Skeletal muscle satellite cell (primary cell): ENCODE data around the gene GPR35.

Experiments used
- H3K27me3 ChIP-seq: 2 replicates; pipeline ENCODE4 v1.7.0; 2013; ENCODE audit warnings: low read length; ENCODE audit not compliant: control insufficient read depth, insufficient read depth
- H3K36me3 ChIP-seq: 2 replicates; pipeline ENCODE4 v1.7.0; 2013; ENCODE audit warnings: mild to moderate bottlenecking, control low read depth, low read length; ENCODE audit not compliant: insufficient read depth
- H3K4me1 ChIP-seq: 2 replicates; pipeline ENCODE4 v1.7.0; 2013; ENCODE audit warnings: low read length; ENCODE audit not compliant: control insufficient read depth, insufficient read depth
- H3K4me2 ChIP-seq: 2 replicates; pipeline ENCODE4 v1.7.0; 2013; ENCODE audit warnings: mild to moderate bottlenecking, low read length
- H3K4me3 ChIP-seq: 2 replicates; pipeline ENCODE4 v1.7.0; 2013; ENCODE audit warnings: low read length
- H3K9ac ChIP-seq: 2 replicates; pipeline ENCODE4 v1.7.0; 2013; ENCODE audit warnings: mild to moderate bottlenecking, low read depth, low read length, moderate library complexity
- H3K9me3 ChIP-seq: replicated peaks from 2 replicates; pipeline ENCODE4 v1.7.0; 2013; ENCODE audit warnings: mild to moderate bottlenecking, control low read depth, low read length

Gene GPR35

DNA sequence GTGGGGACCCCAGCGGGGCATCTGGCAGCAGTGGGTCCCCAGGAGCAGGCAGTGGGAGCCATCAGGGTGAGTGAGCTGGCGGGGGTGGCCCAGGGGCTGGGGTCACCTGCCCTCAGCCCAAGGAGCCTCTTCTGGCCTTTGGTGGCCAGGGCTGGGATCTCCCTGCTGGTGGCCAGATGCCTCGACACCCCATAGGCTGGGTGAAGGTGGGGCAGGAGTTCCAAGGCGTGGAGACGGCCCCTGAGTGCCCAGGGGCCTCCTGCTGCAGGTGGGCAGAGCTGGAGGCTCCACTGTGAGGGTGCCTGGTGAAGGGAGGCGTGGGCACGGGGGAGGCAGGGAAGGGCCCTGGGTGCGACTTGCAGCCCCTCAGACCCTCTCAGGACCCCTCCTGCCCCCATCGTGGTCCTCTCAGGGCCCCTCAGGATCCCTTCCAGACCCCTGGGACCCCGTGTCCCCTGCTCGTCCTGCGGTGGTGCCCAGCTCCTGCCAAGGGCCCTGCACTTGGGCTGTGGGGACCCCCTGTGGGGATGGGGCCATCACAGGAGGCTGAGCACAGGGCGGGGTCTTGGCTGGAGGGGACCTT, 5.0 kb upstream of the GPR35 start:
- no peak overlapping the region for H3K9ac ChIP-seq
- H3K4me1 ChIP-seq, result peaks cover 6% of the 10 kb centered on the region
- no peaks in the 10 kb centered on the region for H3K27me3 ChIP-seq
- no peaks in the 10 kb centered on the region for H3K36me3 ChIP-seq
- no peak overlapping the region for H3K4me2 ChIP-seq
- no peak overlapping the region for H3K4me3 ChIP-seq
- H3K9me3 ChIP-seq, result no peaks in the 10 kb centered on the region

DNA sequence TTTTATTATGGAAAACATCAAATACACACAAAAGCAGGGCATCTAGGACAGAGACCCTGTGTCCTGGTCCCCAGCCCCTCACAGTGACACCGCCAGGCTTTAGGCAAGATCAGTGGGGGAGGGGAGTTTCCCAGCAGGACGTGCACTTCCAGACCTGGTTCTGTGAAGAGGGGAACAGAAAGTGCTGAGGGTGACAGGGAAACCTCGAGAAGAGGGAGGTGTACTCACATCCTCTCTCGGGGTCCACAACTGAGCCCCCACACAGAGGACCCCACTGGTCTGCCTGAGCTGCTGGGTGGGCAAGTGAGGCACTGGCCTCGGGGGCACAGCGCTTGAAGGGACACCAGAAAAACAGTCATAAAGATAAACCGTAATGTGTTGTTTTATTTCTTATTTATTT, 4.4 kb upstream of the GPR35 start:
- Histone ChIP-seq H3K4me1 (peaks cover 10% of the 10 kb centered on the region), H3K4me3 (no peak overlapping the region), H3K4me2 (no peak overlapping the region), H3K36me3 (no peaks in the 10 kb centered on the region), H3K9me3 (no peaks in the 10 kb centered on the region), H3K9ac (no peak overlapping the region), H3K27me3 (no peaks in the 10 kb centered on the region)

DNA sequence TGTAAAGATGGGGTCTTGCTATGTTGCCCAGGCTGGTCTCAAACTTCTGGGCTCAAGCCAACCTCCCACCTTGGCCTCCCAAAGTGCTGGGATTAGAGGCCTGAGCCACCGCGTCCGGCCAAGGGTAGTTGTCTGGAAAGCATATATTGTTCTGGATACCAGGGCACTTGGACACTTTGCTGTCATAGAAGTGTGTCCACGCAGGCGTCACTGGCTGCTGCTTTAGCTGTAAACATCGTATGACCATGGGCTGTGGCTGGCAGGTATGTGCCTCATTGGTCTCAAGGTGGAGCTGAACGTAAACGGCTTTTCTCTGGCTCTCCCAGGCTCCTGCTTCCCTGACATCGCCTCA, 3.2 kb upstream of the GPR35 start:
- no peaks in the 10 kb centered on the region for H3K9me3 ChIP-seq
- no peak overlapping the region for H3K4me3 ChIP-seq
- H3K9ac ChIP-seq, result no peak overlapping the region
- H3K27me3 ChIP-seq, result no peaks in the 10 kb centered on the region
- peaks cover 10% of the 10 kb centered on the region for H3K4me1 ChIP-seq
- H3K36me3 ChIP-seq, result no peaks in the 10 kb centered on the region
- no peak overlapping the region for H3K4me2 ChIP-seq

DNA sequence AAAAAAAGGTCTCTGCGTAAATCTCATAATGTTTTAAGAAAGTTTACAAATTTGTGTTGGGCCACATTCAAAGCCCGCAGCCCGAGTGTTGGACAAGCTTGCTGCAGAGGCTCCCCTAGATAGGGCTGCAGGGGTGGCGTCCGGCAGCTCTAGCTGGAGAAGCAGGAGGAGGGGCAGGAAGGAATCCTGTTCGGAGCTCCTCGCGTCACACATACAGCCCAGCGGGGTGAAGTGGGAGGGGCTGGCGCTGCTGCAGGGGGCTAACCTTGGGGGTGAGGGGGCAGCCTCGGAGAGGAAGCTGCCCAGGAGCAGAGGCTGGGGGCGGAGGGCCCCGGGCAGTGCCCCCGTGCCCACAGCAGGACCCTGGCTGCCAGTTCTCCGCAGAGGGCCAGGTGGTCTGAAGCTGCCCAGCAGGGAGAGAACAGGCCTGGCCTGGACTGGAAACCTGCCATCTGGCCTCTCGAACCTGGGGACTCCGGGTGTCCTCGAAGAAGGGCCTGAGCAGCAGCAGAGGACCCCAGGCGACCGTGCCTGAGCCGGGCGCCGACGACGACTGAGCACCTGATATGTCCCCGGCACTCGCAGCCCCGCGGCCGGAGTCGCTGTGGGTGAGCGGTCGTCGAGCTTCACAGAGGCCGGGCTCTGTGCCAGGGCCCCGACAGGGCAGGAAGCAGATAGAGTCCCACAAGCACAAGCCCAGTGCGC, 2.6 kb upstream of the GPR35 start:
- peaks cover 10% of the 10 kb centered on the region for H3K4me1 ChIP-seq
- H3K36me3 ChIP-seq, result no peaks in the 10 kb centered on the region
- no peaks in the 10 kb centered on the region for H3K9me3 ChIP-seq
- no peak overlapping the region for H3K4me3 ChIP-seq
- no peak overlapping the region for H3K4me2 ChIP-seq
- H3K9ac ChIP-seq, result no peak overlapping the region
- no peaks in the 10 kb centered on the region for H3K27me3 ChIP-seq

DNA sequence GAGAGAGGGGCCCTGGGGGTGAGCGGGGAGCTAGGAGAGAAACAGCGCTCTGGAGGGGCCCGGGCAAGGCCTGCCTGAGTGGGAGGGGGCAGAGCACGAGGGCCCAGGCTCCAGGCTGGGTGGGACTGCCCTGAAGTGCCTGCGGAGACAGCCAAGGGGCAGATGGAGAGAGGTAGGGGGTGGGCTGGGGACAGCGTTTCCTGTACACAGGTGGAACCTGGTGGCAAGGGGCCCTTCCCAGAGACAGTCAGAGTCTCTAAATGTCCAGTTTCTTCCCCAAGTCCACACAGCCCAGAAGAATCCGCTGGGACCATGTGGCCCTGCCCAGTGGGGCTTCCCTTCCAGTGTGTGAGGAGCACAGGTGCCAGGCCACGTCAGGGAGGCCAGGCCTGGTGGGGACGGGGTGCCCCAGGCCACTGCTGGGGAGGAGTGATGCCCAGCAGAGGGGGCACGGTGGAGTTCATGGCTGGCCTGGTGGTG, 1.7 kb upstream of the GPR35 start:
- Histone ChIP-seq H3K4me3 (no peak overlapping the region), H3K27me3 (peaks cover 4% of the 10 kb centered on the region), H3K9ac (no peak overlapping the region), H3K36me3 (no peaks in the 10 kb centered on the region), H3K4me1 (peaks cover 10% of the 10 kb centered on the region), H3K4me2 (no peak overlapping the region), H3K9me3 (no peaks in the 10 kb centered on the region)

DNA sequence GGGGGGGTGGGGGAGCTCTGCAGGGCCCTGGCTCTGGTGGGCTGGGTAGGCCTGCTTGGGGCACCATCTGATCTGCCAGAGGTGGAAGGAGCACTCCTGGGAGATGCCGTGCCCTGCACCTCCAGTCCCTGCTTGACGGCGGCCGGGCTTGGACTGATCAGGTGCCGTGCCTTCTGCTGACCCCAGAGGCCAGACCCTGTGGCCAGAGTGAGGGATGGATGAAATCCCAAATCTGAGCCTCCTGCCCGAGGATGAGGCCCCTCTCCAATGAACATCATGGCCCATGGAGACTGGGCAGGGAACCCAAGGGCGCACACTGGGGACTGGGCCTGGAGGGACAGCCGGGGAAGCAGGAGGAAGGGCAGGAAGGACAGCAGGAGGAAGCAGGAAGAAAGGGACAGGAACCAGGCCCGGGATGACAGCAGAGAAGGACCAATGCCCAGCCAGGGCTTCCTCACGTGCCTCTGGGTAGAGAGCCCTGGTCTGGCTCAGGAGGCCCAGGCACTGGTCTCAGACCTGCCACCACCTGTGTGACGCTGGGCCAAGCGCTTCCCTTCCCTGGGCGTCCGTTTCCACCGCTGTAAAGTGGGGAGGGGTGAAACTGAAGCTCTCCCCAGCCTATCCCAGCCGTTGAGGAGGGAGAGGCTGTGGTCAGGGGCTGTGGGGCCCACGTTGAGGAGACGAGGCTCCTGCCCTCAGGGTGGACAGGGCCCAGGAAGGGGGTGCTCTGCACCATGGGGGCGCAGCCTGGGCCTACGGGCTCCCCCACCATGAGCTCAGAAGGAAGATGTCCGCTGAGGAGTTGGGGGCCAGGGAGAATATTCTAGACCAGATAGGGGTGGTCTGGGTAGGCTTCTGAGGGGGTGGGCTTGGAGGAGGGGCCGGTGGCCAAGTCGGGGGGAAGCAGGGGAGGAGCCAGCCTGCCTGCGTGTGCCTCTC, 1.0 kb upstream of the GPR35 start:
- Histone ChIP-seq H3K4me2 (no peak overlapping the region), H3K9me3 (no peaks in the 10 kb centered on the region), H3K9ac (no peak overlapping the region), H3K27me3 (peaks cover 9% of the 10 kb centered on the region), H3K4me1 (peaks cover 10% of the 10 kb centered on the region), H3K4me3 (no peak overlapping the region), H3K36me3 (no peaks in the 10 kb centered on the region)

DNA sequence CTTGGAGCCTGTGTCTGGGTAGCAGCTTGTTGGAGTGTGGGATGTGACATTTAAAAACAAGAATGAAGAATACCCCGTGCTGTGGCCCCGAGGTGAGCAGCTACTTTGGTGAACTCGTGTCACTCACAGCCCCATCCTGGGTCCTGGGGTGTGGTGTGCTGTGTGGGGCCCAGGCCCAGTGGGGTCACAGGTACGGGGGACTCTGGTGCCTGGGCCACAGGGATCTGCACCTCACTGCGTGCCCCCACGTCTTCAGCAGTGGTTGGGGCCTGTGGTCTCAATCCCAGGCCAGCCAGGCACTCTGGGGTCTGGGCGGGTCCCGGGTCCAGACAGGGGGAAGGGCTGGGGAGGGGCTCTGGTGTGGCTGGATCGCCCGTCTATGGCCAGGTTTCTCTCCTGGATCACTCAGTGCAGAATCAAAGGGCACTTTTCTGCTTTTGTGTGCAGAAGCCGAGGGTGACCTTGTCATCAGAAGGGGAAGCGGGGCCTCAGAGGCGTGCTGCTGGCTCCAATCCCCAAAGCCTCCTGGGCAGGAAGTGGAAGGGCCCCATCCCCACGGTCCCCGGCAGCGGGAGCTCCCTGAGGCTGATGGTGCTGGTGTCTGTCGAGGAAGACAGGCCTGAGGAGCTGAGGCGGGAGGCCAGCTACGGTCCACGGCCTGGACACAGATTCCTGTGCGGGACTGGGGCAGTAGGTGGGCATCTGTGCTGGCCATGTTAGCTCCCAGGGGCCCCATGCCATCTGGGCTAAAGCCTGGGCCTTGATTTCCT, 1.4 kb downstream of the GPR35 start:
- Histone ChIP-seq H3K36me3 (no peaks in the 10 kb centered on the region), H3K4me3 (no peak overlapping the region), H3K27me3 (peaks cover 13% of the 10 kb centered on the region), H3K9me3 (no peaks in the 10 kb centered on the region), H3K4me1 (peaks cover 10% of the 10 kb centered on the region), H3K9ac (no peak overlapping the region), H3K4me2 (no peak overlapping the region)

DNA sequence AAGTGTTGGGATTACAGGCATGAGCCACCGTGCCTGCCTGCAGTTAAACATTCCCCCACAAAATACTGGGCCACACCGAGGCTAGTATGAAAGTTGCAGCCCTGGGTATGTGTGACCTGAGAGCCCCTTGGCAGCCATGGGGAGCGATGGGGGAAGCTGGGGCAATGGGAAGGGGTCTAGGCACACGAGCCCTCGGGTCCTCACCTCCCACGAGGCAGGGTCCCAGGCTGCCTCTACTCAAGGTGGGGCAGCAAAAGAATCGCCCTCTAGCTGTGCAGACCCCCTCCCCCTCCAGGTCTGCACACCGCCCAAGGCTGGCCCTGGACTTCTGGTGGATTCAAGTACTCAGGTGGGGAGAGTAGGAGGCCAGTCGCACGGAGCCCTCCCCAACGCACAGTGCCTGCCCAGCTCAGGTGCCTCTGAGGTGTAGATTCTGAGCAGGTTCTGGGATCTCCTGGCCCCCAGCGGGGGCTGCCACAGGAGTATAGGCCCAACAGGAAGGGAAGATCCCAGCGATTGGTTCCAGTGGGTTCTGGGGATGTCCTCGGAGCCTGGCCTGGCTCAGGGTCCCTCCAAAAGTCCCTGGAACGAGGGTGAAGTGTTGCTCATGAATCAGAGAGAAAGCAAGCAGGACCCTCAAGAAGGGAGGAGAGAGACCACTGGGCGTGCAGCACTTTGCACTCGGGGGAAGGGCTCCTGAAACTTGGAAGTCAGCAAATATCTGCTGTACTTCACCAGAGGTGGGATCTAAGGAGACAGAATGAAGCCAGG, 2.6 kb downstream of the GPR35 start:
- Histone ChIP-seq H3K9ac (no peak overlapping the region), H3K36me3 (no peaks in the 10 kb centered on the region), H3K9me3 (no peaks in the 10 kb centered on the region), H3K4me2 (no peak overlapping the region), H3K27me3 (peaks cover 13% of the 10 kb centered on the region), H3K4me3 (no peak overlapping the region), H3K4me1 (peaks cover 10% of the 10 kb centered on the region)

DNA sequence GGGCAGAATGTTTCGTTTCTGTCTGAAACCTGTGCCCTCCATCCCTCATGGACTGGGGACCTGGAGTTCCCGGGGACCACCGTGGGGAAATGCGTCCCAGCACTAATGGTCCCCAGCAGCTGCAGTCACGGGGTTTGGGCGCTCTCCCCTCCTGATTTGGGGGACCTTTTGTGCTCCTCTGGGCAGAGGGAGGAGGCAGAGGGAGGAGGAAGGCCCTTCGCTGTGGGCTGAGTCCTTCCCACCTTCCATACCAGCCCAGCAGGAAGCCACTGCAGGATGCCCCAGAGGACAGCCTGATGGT, 3.2 kb downstream of the GPR35 start:
- H3K4me2 ChIP-seq, result no peak overlapping the region
- H3K9ac ChIP-seq, result no peak overlapping the region
- H3K4me3 ChIP-seq, result no peak overlapping the region
- peaks cover 10% of the 10 kb centered on the region for H3K4me1 ChIP-seq
- H3K27me3 ChIP-seq, result peaks cover 13% of the 10 kb centered on the region
- H3K36me3 ChIP-seq, result no peaks in the 10 kb centered on the region
- no peaks in the 10 kb centered on the region for H3K9me3 ChIP-seq

DNA sequence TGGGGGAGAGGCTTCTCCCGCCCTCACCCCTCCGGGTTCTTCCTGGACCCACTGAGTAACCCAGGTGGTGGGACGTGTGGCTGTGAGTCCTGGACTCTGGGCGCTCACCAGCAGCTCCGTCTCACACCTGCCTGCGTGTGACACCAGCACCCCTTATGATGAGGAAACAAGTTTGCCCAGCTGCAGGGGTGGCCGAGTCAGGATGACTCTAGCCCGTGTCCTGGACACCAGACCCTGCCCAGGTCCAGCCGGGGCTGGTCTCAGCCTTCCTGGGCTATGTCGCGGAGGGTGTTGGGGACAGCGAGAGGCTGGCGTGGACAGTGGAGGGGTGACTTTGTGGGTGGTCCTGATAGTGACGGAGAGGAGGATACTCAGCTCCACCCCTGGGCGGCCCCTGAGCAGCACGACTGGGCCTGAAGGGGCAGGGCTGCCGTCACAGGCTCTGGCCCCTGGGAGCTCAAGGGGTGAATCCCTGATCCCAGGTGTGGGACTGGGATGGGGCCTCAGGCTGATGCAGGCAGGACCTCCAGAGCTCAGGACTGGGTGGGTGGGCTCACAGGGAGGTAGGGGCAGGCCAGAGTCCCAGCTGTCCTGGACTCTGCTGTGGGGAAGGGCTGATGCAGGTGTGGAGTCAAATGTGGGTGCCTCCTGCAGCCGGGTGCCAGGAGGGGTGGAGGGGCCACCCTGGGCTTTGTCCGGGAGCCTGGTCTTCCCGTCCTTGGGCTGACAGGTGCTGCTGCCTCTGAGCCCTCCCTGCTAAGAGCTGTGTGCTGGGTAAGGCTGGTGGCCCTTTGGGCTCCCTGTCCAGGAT, 3.7 kb downstream of the GPR35 start:
- no peak overlapping the region for H3K9ac ChIP-seq
- H3K4me3 ChIP-seq, result no peak overlapping the region

More for the DNA sequence above, 3.7 kb downstream of the GPR35 start:
- Histone ChIP-seq H3K9me3 (no peaks in the 10 kb centered on the region), H3K27me3 (peaks cover 13% of the 10 kb centered on the region), H3K4me1 (peaks cover 10% of the 10 kb centered on the region), H3K4me2 (no peak overlapping the region), H3K36me3 (no peaks in the 10 kb centered on the region)
